GM19452 (cell line): Measurements from ENCODE around the gene COMMD3.
"Not testable (repeated sequence)": the region's sequence is repeated elsewhere in the genome, so short reads cannot be mapped to it uniquely, and the experiment has no call there.

Source experiments
- ATAC-seq: cut with Tn5 transposase; IDR thresholded peaks from one replicate; pipeline ENCODE4 v1.9.1; 2021; ENCODE audit not compliant: unreplicated experiment

Gene COMMD3

GRCh38 chr10:22316286-22317075 lies at the start of gene COMMD3:
Gene COMMD3 (plus strand): TSS chr10:22316388. CDS start chr10:22316418, 30 bp downstream.
- peak; percentile 69 for ATAC-seq

GRCh38 chr10:22268503-22268902 lies 47.7 kb upstream of the COMMD3 start:
- ATAC-seq = no peak

- ATAC-seq = no peak
Observed at GRCh38 chr10:22271786-22272185, 44.4 kb upstream of the COMMD3 start.

GRCh38 chr10:22278441-22278782 lies 37.8 kb upstream of the COMMD3 start:
- no peak for ATAC-seq

- ATAC-seq = no peak
Observed at GRCh38 chr10:22280078-22280477, 36.1 kb upstream of the COMMD3 start.

- ATAC-seq = no peak
Observed at GRCh38 chr10:22285130-22285529, 31.1 kb upstream of the COMMD3 start.

GRCh38 chr10:22293747-22294404 lies 22.3 kb upstream of the COMMD3 start:
- ATAC-seq = no peak

GRCh38 chr10:22294694-22295093 lies 21.5 kb upstream of the COMMD3 start:
- ATAC-seq = no peak

- ATAC-seq = no peak
Observed at GRCh38 chr10:22301193-22301592, 15.0 kb upstream of the COMMD3 start.

- ATAC-seq = no peak
Observed at GRCh38 chr10:22303461-22303860, 12.7 kb upstream of the COMMD3 start.

GRCh38 chr10:22305721-22306120 lies 10.5 kb upstream of the COMMD3 start:
- no peak for ATAC-seq

- peak; percentile 97 for ATAC-seq
Observed at GRCh38 chr10:22308390-22308789, 7.8 kb upstream of the COMMD3 start.

GRCh38 chr10:22309180-22310000 lies 6.8 kb upstream of the COMMD3 start:
- ATAC-seq = no peak

- ATAC-seq = not testable (repeated sequence)
Observed at GRCh38 chr10:22310012-22310411, 6.2 kb upstream of the COMMD3 start.

GRCh38 chr10:22310928-22311327 lies 5.3 kb upstream of the COMMD3 start:
- ATAC-seq = no peak

GRCh38 chr10:22314852-22315251 lies 1.3 kb upstream of the COMMD3 start:
- no peak for ATAC-seq

GRCh38 chr10:22315455-22316285 lies 518 bp upstream of the COMMD3 start:
- ATAC-seq = peak; percentile 32

- ATAC-seq = peak; percentile 24
Observed at GRCh38 chr10:22317076-22317370, 835 bp downstream of the COMMD3 start.

- no peak for ATAC-seq
Observed at GRCh38 chr10:22317771-22318565, 1.8 kb downstream of the COMMD3 start.

- ATAC-seq = no peak
Observed at GRCh38 chr10:22318772-22319171, 2.6 kb downstream of the COMMD3 start.
